GM18508 (cell line): ENCODE results near the gene CARD10.

Experiments
- ATAC-seq: cut with Tn5 transposase; IDR thresholded peaks from one replicate; pipeline ENCODE4 v1.9.1; 2021; ENCODE audit warnings: moderate number of reproducible peaks; ENCODE audit not compliant: insufficient read depth, unreplicated experiment

CARD10 gene

DNA sequence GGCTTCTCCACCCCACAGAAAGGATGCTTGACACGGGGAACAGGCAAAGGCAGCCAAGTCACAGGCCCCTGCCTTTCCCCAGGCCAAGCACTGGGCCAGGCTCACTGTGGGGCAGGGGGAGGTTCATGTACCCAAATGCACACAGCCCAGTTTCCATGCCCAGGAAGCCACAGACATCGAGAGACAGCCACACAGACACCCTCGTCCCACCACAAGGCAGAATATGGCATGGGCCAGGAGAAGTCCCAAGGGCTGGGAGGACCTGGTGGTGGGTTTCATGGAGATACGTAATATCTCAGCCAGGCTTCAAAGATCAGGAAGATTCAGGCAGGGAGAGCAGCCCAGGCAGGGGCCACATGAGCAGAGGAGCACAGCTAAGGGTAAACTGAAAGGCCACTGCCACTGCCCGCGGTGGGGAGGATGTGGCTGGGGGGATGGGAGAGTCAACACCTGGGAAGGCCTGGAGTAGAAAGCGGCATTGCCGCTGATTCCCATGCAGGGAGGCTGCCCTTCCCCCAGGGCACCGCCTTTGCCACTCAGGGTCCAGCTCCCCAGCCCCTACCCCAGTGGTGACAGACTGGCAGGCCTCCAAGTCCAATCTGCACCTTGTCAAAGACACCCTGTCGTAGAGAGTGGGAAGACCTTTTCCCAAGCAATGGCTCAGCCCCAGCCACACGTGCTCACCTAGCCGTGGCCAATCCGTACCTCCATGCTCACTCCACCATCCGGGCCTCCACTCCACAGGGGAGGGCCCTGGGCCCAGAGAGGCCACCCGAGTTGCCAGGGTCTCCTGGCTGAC, 30.7 kb downstream of the CARD10 start:
- no peak for ATAC-seq

DNA sequence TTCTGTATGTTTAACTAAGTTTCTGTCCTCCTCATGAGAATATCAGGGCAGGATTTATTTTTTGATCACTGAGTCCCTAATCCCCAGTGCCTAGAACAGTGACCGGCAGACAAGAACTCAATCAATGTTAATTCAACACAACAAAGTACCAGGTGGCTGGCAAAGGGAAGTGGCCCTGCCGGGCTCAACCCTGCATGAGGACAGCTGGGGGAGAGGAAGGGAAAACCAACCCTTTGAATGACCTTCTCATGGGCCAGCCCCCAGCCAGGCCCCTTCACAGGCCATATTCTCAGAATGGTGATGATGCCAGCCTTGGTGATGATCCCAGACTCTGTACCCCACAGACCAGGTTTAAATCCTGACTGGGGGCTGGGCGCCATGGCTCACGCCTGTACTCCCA, 31.6 kb downstream of the CARD10 start:
- no peak for ATAC-seq

DNA sequence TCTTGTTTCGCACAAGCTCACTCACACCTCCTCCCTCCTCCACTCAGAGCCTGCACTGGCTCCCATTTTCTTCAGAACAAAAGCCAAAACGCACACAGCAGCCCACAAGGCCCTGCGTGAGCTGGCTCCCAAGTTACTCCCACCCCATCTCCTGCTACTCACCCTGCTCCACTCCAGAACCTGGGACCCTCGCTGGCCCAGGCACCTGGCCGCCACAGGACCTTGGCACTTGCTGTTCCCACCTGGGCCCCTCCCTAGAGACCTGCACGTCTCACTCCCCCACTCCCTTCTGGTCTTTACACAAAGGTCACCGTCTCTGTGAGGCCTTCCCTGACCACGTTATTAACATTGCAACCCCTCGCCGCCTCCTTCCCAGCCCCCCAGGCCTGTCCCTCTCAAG, 32.1 kb downstream of the CARD10 start:
- ATAC-seq: no peak

DNA sequence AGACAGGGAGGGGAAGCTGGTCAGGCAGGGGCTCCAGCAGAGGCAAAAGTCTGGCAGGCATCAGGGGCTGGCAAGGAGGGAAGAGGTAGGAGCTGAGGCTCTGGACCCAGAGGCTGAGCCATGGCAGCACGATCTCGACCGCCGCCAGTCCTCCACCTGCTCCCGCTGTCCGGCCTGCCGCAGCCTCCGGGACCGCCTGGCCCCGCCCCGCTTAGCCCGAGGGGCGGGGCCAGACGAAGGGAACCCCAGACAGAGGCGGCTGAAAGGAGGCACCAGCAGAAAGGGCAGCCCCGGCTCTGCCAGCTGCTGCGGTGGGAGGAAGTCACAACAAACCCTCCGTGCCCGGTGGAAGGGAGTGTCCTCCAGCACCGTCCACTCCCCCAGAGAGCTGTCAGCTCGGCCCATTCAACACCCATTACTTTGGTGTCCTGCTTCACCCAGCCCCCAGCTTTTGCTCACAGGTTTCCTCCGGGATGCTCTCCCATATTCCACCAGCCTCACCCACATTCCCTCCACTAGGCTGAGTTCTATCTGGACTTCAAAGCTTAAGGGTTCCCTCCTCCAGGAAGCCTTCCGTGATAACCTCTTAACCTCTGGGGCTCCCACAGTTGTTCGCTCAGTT, 32.9 kb downstream of the CARD10 start, which contains the start of gene MFNG:
Gene MFNG, minus strand, starts transcription at position 161 of the 622 bp plus-strand sequence. CDS start 207 bp downstream, outside the sequence.
- ATAC-seq: no peak

DNA sequence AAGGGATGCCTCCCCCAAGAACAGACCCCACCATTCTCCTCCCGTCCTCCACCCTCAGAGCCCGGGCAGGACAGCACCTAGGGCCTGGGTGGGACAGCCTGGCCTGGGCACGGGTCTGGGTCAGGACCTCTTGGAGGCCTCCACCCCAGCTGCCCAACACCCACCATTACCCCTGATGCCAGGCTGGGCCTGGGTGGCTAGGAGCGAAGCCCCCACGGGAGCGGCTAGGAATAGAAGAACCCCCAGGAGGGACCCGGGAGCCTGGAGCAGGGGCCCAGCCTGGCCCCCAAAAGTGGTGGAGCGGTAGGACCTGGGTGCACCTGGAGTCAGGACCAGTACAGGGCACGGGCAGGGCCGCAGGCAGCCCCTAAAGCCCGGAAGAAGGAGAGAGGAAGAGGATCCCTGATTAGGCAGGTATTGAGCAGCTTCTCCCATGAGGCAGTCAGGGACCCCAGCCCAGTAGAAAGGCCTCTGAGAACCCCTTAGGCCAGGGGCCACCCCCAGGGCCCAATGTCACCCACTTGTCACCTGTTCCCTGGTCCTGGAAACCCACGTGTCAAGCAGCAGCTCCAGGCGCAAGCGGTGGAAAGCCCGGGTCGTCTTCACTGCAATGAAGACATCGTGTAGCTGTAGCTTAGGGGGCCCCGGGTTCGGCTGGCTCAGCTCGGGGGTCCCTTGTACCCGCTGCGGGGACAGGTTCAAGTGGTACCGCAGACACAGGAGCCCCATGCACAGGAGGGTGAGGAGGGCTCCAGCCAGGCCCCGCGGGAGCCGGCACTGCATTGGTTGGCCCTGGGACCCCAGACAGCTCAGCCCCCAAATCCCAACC, 33.6 kb downstream of the CARD10 start:
- ATAC-seq: no peak

DNA sequence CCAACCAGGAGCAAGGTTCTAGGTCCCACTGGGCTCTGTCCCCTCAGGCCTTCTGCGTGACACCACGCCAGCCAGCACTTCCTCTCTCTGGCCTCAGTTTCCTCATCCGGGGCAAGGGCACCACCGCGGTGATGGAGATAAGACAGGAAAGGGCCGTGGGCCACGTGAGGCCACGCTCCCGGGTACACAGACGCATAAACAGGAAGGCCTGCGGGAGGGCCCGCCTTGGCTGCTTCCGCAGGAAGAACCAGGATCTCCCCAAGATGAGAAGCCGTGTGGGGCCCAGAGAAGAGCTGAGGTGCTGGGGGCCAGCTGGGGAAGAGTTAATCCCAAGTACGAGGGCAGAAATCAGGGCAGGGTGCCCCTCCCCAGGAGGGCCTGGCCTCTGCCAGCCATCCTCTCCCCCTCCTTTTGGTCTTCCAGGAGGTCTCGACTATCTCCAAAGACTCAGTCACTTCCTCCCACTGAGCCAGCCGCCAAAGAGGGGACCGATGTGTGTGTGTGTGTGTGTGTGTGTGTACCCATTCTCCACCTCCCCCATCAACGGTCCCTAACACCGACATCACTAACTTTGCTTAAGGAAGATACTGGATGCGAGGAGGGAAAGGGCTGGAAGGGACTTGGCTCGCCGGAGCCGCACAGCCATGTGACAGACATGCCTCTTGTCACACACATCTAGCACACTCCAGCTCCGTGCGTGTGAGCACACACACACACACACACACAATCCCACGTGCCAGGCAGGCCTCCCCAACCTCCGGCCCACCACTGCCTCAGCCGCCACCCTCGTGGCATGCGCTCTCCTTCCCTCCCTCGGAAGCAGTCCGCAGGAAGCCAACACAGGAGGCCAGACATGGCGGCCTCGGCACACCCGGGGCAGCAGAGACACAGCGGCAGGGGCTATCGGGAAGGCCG, 34.5 kb downstream of the CARD10 start:
- no peak for ATAC-seq

DNA sequence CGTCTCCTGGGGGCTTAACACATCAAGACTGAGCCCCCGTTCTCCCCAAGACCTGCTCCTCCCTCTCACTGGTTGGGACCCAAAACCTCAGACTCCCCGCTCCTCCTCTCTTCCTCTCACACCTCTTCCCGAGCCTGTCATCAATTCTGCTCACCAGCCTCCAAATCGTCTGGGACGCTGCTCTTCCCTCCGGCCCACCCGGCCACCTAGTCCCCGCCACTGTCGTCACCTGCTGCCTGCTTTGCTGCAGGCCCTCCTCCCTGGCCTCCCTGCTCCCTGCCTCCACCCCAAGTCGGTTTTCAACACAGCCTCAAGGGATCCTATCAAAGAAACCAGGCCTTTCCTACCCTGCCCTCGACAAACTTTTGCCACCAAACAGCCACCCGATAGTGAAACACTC, 36.2 kb downstream of the CARD10 start:
- no peak for ATAC-seq

DNA sequence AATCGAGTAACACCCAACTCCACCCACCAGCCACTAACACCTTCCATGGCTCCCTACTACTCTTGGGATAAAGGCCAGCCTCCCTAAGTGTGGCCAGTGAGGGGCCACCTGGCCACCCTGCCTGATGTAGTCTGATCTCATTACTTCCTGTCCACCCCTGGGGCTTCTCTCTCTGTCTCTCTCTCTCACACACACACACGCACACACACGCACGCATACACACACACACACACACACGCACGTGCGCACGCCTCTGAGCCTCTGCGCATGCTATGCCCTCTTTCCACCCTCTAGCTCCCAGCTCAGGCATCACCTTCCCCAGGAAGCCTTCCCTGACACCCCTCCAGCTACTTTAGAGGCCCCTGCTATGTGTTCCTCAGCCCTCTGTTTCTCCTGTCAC, 37.0 kb downstream of the CARD10 start:
- no peak for ATAC-seq

DNA sequence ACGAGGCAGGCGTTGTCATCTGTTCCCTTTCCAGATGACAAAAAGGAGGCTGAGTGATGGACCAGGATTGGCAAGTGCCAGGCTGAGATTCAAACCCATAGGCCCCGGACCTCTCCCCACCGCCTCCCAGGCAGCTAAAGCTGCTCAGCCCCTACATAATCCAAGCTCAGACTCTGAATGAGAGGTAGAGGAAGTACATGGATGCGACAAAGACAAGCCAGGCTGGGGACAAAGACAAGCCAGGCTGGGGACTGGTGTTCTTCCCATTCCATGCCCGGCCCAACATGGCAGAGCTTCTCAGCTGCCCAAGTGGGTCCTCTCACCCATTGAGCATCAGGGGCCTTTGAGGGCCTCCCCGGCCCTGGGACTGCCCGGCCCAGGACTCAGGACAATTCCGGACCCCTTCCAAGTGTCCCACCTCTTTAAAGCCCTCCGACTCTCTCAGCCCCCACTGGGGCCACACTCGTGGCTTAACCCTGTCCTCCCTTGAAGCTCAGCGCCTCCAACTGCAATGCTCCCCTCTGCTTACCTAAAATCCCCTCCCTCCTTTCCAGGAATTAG, 37.8 kb downstream of the CARD10 start:
- no peak for ATAC-seq

DNA sequence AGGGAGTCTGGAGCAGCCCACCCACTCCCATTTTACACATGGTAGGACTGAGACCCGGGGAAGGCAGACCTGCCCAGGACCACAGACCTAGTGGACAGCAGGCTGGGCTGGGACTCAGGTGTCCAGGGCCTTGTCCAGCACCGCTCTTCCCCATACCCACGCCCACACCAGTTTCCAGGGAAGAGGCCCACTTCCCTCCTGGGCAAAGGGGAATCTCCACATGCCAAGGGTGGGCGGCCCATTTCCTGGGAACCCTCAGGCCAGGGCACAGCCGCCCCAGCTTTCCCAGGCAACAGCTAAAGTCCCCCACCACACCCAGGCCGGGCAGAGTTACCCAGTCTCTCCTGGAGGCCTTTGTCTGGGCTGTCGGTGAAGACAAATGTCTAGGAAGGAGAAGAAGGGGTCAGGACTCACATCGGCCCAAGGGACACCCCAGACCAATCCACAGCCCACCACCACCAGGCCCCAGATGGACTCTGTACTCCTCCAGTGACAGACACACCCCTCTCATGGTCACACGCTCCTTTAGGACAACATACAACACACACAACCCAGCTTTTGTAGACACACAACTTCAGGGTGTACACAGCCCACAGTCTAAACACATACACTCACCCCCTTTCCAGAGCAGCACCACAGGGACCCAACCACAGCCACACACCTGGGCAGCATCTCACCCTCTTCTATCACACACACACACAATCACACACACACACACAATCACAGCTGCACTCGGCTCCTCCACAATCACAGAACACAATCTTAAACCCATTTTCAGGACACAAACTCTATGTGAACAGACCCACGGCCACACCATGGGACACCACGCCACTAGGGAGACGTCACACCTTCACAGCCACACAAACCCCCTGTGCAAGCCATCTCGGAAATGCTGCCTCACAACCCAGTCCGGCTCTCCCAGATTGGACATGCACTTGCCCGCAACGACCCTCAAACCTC, 38.5 kb downstream of the CARD10 start:
- no peak for ATAC-seq

DNA sequence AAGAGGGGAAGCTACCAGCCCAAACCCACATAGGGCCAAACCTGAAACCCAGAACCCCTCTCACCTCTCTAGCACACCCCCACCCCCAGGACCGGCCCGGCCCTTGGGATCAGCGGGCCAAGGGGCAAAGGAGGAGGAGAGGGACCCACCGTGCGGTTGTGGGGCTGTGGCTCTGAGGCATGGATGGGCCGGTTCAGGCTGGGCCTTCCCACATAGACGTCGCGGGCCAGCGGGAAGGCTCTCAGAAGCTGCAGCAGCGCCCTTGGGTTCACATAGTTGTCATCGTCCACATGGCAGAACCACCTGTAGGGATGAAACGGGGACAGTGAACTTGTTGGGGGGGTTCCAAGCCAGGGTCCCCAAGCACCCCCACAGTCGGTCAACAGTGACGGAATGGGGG, 40.0 kb downstream of the CARD10 start:
- no peak for ATAC-seq

DNA sequence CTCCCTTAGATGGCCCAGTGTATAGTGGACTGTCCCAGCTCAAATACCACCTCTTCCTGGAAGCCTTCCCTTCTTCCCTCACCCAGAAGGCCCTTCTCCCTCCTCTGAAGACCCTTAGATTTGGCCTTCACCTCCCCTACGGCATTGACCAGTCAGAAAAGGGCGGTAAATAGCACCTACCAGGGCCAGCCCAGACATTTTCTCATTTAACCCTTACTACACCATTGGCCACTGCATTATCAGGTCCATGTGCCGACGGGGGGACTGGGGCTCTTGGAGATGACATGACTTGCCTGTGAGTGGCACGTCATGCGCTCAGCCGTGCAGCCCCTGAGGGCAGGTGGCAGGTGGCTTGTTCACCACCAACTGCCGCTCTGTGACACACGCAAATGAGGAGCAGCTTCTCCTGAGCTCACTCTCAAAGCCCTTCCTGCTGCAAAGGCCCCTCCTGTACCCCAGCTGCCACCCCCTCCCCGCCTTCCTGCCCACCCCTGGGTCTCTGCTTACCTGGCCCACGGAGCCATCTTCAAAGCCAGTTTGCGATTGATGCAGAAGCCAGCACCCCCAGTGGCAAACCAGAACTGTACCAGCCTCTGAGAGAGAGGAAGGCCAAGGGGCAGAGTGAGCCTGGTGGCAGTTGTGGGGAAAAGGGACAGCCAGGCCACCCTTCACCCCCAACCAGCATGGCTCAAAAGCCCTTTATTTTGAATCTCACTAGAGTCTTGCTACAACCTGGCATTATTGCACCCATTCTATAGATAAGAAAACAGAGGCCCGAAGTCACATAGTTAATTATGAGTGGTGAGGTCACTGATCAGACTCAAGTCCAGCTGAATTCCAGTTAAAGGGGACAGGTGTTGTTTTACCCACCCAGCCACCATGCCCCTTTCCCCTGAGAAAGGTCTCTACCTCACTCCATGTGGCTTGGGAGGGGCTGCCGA, 42.6 kb downstream of the CARD10 start:
- no peak for ATAC-seq

DNA sequence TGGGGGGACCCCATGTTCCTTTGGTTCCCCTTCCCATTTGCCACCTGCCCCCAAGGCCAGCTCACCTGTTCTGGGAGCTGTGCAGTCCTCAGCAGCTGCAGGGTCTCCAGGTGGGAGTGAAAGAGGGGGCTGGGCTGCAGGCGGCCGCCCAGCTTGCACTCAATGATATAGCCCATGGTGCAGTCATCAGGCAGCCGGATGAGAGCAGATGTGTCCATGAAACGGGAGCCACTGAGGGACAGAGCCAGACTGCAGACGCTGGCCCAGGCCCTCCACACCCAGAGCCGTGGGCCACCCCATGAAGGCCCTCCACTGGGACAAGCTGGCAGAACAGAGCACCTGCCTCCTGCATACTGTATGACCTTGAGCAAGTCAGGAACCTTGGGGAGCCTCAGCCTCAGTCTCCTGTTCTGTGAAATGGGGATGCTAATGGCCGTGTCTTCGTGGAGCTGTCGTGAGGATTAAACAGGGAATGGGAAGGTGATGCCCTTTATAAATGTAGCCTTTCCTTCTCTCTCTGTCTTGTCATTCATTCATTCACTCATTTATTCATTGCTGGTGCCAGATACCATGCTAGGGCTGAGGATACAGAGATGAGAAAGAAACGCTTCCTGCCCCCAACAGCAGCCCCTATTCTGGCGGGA, 44.6 kb downstream of the CARD10 start:
- no peak for ATAC-seq

DNA sequence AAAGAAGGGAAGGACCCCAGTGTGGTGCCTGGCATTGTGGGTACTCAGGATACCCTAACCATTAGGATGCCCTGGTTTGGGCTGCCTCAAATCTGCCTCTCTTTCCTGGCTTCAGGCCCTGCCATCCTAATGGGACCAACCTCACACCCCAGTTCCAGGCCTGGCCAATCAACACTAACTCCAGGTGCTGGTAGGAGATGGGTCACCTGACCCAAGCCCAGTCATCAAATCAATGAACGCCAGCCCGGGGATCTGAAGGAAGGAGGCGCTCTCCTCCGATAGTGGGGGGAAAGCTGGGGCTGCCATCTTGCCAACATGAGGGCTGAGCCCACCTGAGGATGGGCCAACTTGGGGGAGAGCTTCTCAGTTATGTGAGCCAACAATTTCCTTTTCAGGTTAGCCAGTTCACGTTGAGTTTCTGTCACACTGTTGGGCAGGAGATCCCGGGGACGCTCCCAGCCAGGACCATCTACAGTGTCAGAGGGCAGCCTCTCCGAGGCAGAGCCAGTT, 45.7 kb downstream of the CARD10 start:
- ATAC-seq: no peak

DNA sequence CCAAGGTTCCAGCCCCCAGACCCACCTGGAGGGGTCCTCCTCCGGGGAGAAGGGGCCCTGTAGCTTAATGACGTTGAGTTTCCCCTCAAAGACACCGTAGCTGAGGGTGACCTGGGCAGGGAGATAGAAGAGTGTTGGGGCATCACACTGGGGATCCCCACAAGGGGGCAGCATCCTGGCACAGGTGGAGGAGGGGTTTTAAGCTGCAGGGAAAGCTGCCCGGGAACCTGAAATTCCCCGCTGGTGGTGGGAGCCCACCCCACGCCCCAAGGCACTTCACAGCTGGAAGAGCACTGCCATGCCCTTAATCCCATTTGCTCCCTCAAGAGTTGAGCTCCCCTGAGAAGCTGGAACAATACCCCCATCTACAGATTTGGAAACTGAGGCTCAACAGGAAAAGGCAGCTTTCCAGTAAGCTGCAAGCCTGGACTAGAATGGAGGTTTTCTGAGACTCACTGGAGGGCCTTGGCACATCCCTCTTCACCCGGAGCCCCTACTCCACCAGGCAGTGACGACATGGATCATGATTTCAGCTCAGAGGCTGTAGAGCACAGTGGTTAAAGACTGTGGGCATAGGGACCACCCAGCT, 46.7 kb downstream of the CARD10 start:
- no peak for ATAC-seq

DNA sequence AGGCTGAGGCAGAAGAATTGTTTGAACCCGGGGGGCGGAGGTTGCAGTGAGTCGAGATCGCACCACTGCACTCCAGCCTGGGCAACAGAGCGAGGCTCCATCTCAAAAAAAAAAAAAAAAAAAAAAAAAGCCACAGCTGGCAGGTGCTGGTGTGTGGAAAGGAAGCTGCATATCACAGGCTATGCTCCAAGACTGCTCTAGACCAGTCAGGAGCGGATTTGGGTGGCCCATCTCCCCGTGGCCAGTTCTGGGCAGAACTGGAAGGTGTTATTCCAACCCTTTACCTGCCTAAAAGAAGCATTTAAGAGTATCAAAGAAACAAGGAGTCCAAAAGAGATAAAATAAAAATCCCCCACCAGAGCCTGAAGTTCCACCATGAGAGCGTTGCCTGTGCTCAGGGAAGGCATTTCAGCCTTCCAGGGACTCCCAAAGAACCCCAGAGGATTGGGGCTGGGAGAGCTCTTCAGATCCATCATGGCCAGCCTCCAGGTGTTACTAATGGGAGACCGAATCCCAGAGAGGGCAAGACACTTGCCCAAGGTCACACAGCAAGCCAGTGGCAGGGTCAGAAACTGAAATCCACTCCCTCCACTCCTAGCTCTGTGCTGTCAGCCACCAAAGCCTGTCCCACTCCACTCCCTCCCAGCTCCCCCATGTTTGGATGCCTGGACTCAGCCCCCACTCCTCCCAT, 47.3 kb downstream of the CARD10 start:
- no peak for ATAC-seq
